NCI-H526 treated with DMSO at 0.1 percent for 48 hours (cell line): ENCODE results near the gene SORCS1.

ENCODE experiments used
- DNase-seq: peaks from one replicate; lab custom pipeline; 2025; lab: John Stamatoyannopoulos, UW

SORCS1 gene

GRCh38 chr10:106741006-106741530 is 423.4 kb downstream of the SORCS1 start:
- DNase-seq: no peak

GRCh38 chr10:106740071-106740470 is 424.4 kb downstream of the SORCS1 start:
- no peak for DNase-seq

DNA sequence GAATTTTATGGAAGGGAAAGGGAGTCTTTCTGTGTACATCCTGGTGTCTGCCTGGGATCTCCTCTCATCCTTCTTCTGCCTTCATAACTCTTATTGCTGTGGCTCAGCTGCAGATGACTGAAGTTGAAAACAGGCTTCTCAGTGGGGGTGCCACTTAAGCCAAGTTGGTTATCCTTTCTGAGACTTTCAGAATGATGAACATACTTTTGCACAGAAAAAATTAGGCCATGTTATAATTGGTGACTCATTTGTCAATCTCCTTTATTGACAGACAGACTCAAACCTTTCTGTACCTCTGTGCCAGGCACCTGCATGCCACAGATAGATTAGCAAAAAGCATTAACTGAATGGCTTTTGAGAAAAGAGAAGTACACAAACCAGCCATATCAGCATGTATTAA is 430.3 kb downstream of the SORCS1 start:
- no peak for DNase-seq

- DNase-seq: no peak
These were observed 436.3 kb downstream of the SORCS1 start for GRCh38 chr10:106728232-106728631.

DNA sequence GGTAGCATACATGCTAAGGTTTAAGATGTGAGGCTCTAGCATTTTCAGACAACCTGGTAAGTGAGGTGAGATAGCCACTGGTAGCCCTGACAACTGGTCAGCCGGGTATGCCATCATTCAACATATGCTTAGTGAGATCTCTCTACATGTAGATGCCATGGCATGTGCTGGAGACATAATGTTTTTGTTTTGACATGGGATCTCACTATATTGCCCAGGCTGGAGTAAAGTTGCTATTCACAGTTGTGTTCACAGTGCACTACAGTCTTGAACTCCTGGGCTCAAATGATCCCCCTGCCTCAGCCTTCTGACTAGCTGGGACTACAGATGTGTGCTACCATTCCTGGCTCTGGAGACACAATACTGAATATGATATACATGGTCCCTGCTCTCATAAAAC is 437.3 kb downstream of the SORCS1 start:
- DNase-seq: no peak

- DNase-seq: no peak
These were observed 442.0 kb downstream of the SORCS1 start for GRCh38 chr10:106722524-106722923.

DNA sequence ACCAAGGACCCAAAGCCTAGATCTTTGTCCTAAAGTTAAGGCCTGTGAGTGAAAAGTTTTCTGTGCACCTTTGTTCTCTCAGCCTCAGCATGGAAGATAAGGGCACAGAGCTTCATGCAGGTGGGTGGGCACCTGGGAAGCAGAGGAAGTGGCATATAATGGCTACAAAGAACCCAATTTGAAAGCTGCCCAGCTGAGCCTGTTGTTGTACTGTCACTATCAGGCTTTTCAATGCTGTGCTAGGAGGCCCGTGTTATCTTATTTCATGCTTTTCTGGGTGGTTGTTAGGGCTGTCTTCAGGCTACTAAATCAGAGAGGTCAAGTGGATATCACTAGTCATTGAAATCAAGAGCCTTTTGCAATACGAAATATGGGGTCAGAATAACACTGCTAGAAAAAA is 443.8 kb downstream of the SORCS1 start:
- DNase-seq: no peak

DNA sequence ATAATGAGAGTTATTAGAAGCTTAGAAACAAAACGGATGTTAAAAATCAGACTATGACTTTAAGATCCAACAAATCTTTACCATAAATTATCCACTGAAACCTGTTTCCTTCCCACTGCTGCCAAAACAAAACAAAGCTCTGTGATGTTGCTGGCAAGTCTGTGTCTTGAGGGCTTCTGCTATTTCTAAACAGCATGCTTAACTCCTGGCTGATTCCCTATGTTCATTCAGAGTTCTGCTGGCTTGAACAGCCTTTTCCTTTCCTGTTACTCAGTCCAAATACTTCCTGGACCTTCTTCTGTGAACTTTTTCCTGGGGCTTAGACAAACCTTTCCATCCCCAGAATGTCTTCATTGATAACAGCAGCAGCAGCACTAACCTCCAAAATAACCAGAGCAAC is 448.1 kb downstream of the SORCS1 start:
- no peak for DNase-seq

DNA sequence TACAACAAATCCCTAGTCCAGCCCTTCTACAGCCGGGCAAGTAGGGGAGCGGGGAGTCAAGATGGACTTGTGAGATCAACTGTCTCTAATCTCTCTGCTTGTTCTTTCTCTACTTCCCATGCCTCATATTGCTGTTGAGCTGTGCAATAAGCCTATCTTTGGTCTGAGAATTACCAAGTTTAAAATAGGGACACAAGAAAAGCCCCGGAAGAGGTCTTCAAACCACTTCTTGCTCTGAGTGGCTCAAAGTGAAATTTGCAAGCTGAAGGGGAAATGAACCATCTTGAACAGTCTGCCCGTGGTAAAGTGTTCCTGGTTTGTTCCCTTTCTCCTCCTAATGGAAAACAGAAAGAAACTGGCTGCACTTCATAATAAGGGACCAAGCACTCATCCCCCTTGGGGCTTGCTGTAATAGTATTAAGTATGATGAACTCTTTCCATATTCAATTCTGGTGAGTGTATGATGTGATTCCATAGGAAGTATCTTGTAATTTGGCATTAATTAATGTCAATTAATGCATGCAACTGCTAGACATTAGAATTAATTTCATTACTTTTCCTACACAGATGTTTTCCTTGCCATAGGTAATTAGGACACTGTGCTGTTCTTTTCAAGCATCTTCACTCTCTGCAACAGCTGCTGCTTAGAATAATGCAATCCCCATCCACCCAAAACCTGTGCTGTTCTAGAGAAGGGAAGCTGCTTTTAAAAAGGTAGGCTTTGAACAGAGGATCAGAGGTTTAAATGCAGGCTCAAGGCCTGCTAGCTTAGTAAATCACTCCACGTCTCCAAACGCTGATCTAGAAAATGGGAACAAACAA is 449.6 kb downstream of the SORCS1 start:
- no peak for DNase-seq

GRCh38 chr10:106713846-106714245 is 450.7 kb downstream of the SORCS1 start:
- no peak for DNase-seq

GRCh38 chr10:106712988-106713387 is 451.5 kb downstream of the SORCS1 start:
- no peak for DNase-seq

GRCh38 chr10:106711313-106711906 is 453.1 kb downstream of the SORCS1 start:
- DNase-seq: no peak

- no peak for DNase-seq
These were observed 456.0 kb downstream of the SORCS1 start for GRCh38 chr10:106708506-106708905.

GRCh38 chr10:106707657-106708056 is 456.8 kb downstream of the SORCS1 start:
- DNase-seq: no peak

GRCh38 chr10:106706127-106706526 is 458.4 kb downstream of the SORCS1 start:
- DNase-seq: no peak

- DNase-seq: peak; percentile 0
These were observed 458.8 kb downstream of the SORCS1 start for GRCh38 chr10:106705681-106706100.

- DNase-seq: no peak
These were observed 468.3 kb downstream of the SORCS1 start for GRCh38 chr10:106696239-106696638.

DNA sequence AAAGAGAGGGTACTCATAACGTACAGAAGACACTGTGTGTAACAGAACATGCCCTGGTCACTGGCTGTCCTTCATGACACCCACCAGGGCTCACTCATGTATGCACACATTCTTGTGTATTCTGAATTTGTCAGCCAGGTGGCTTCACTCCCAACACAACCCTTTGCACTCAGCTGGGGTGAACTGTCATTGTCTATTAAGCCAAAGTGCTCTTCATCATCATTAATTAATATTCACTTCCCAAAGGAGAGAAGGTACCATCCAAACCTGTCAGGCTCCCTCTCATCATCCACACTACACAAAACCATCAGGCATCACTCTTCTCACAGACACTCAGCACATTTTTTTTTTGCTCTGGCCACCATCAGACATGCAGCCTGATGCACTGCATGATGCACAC is 469.8 kb downstream of the SORCS1 start:
- no peak for DNase-seq

DNA sequence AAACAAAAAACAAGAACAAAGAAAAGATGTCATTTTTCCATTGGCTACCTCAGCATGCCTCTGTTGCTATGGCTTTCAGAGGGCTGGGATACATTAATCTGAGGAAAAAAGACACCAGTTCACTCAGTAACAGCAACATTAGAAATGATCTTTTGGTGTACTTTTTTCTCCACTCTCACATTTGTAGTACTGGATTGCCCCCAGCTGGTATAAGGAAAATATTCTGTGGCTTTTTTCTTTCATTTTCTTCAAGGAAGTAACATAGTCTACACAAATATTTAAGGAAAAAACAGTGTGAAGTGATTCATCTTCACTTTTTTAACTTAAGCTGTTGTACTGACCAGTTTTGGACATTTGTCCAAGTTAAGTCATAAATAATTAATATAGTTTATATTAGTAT is 482.3 kb downstream of the SORCS1 start:
- no peak for DNase-seq

DNA sequence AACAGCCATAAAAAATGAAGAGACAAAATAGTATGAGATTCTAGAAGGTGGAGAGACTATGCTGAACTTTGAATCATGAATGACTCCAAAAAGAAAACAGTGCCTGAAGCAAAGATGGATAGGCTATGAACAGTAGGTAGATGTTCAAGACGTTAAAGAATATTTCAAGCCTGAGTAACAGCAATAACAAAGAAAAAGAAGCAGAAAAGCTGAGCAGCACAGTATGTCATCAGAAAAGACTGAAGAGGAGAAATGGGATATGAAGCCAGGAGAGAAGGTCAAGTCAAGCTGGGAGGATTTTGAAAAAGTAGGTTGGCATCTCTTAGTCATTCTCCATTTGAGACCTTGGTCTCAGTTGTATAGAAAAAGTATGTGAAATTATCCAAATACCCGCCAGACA is 484.4 kb downstream of the SORCS1 start:
- no peak for DNase-seq

DNA sequence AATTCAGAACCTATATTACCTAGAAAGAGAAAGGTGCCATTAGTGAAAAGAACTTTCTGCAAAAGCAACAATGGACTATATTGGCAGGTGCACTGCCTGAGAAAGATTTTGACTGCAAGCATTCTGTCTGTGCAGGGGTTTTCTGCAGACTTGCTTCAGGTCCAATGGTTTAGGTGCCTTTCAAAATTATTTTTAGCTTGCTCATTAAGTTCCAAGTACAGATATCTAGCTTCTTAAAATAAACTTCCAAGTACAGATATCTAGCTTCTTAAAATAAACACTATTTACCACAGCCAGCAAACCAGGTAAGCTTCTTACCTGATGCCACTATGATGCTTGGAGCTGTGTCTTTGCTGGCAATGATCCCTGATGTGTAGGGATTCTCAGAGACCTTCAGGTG is 485.2 kb downstream of the SORCS1 start:
- no peak for DNase-seq

DNA sequence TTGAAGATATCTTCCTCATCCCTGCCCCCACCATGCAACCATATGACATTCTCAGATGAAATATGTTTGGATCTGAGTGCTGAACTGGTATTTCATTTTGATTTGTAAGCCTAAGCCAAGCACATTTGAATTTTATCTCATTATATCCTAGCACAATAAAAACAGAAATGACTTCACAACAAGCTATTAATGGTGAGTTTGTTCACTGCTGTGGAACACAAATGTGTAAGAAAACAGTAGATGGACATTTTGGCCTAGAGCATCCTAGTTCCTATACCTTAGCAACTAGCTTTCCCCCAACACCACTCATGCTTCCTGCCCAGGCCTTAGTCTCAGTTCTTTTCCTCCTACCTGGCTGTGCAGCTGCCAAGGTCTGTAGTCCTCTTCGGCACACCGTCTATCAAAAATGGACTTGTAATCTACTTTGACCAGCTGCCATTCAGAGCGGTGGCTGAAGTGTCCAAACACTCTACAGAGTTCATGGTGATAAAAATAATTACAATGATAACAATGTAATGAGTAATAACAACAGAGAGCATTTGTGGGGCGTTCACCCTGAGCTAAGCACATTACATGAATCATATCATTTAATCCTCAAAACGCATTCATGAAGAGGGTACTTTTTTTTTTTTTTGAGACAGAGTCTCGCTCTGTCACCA is 491.9 kb downstream of the SORCS1 start:
- no peak for DNase-seq

- no peak for DNase-seq
These were observed 502.8 kb downstream of the SORCS1 start for GRCh38 chr10:106661767-106662140.
